Panc1 (cell line): ENCODE data around the gene COA7.

Experiments used
- POLR2AphosphoS5 ChIP-seq: IDR thresholded peaks from 2 replicates; pipeline ENCODE4 v1.6.1; 2012; ENCODE audit warnings: mild to moderate bottlenecking, low read depth, low read length, moderate library complexity
- TF ChIP-seq, protein P1 (sequence below): fragments of 450-650 bp; IDR thresholded peaks from 2 replicates; pipeline ENCODE4 v1.5.1; 2017; ENCODE audit warnings: mild to moderate bottlenecking

- TF ChIP-seq, protein P1, sequence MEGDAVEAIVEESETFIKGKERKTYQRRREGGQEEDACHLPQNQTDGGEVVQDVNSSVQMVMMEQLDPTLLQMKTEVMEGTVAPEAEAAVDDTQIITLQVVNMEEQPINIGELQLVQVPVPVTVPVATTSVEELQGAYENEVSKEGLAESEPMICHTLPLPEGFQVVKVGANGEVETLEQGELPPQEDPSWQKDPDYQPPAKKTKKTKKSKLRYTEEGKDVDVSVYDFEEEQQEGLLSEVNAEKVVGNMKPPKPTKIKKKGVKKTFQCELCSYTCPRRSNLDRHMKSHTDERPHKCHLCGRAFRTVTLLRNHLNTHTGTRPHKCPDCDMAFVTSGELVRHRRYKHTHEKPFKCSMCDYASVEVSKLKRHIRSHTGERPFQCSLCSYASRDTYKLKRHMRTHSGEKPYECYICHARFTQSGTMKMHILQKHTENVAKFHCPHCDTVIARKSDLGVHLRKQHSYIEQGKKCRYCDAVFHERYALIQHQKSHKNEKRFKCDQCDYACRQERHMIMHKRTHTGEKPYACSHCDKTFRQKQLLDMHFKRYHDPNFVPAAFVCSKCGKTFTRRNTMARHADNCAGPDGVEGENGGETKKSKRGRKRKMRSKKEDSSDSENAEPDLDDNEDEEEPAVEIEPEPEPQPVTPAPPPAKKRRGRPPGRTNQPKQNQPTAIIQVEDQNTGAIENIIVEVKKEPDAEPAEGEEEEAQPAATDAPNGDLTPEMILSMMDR: no peak
- no peak for TF ChIP-seq POLR2AphosphoS5
These were observed 17.8 kb downstream of the COA7 start for GRCh38 chr1:52680353-52680752.
